K562 (cell line): ENCODE measurements around the gene ARAP1. TPM values are rescaled to one million over a fixed set of nuclear protein-coding genes. Genes with fewer than 3 reads are reported as not detected.

Source experiments
- ATF1 ChIP-seq, 2 experiments: fragments of 450-650 bp in 1 of 2; IDR thresholded peaks; 2 replicates each; pipeline ENCODE4 v1.6.1; 2016; ENCODE audit warnings: missing compliant biosample characterization in 1 of 2, missing genetic modification characterization in 1 of 2
- CREB1 ChIP-seq, 2 experiments: sonication (generic) in 1 of 2; formaldehyde crosslinking in 1 of 2; IDR thresholded peaks; 2 replicates each; pipeline versions ENCODE4 v1.6.1 to v1.8.0; 2012 to 2022; ENCODE audit warnings: inconsistent platforms in 1 of 2, mild to moderate bottlenecking in 1 of 2, missing genetic modification reagents in 1 of 2, moderate library complexity in 1 of 2
- CSDE1 ChIP-seq, 2 experiments: fragments of 450-650 bp; IDR thresholded peaks; 2 replicates each; pipeline ENCODE4 v1.6.1; 2016; ENCODE audit warnings: mild to moderate bottlenecking in 1 of 2
- CXXC5 ChIP-seq: fragments of 250-450 bp; sonication (Bioruptor Pico); IDR thresholded peaks from 2 replicates; pipeline ENCODE4 v1.8.0; 2022; ENCODE audit warnings: inconsistent platforms, mild to moderate bottlenecking, moderate library complexity
- DPF2 ChIP-seq: fragments of 450-650 bp; IDR thresholded peaks from 2 replicates; pipeline ENCODE4 v1.6.1; 2016
- ELF4 ChIP-seq: fragments of 450-650 bp; formaldehyde crosslinking; IDR thresholded peaks from 2 replicates; pipeline ENCODE4 v1.4.0; 2022; ENCODE audit warnings: missing genetic modification characterization
- FOSL1 ChIP-seq: fragments of 200-800 bp; sonication (Bioruptor generic); conservative IDR thresholded peaks from 2 replicates; pipeline ENCODE4 v1.6.1; 2016; ENCODE audit warnings: missing genetic modification characterization, missing compliant biosample characterization
- HDAC1 ChIP-seq, 2 experiments: fragments of 450-650 bp; IDR thresholded peaks; 2 replicates each; pipeline ENCODE4 v1.6.1; 2016 to 2017; ENCODE audit warnings: inconsistent platforms in 1 of 2, mild to moderate bottlenecking in 1 of 2, moderate library complexity in 1 of 2
- L3MBTL2 ChIP-seq: fragments of 450-650 bp; IDR thresholded peaks from 2 replicates; pipeline ENCODE4 v1.6.1; 2016; ENCODE audit warnings: mild to moderate bottlenecking, moderate library complexity
- MAZ ChIP-seq, 2 experiments: fragments of 450-650 bp in 1 of 2; sonication (generic) in 1 of 2; formaldehyde crosslinking; IDR thresholded peaks in 1 of 2; conservative IDR thresholded peaks in 1 of 2; 2 replicates each; pipeline versions ENCODE4 v1.4.0 to v1.5.0; 2020; ENCODE audit warnings: mild to moderate bottlenecking in 1 of 2, missing genetic modification reagents in 1 of 2
- MIER1 ChIP-seq: fragments of 450-650 bp; IDR thresholded peaks from 2 replicates; pipeline ENCODE4 v1.6.1; 2016; ENCODE audit warnings: antibody characterized with exemption, mild to moderate bottlenecking, low read depth
- NBN ChIP-seq: fragments of 450-650 bp; IDR thresholded peaks from 2 replicates; pipeline ENCODE4 v1.6.1; 2016; ENCODE audit warnings: low read depth, mild to moderate bottlenecking
- PCBP1 ChIP-seq: fragments of 200-400 bp; formaldehyde crosslinking; IDR thresholded peaks from 2 replicates; pipeline ENCODE4 v1.6.1; 2018; ENCODE audit warnings: mild to moderate bottlenecking, low read depth, low read length; ENCODE audit not compliant: poor library complexity, severe bottlenecking
- SETDB1 ChIP-seq: IDR thresholded peaks from one replicate; pipeline ENCODE4 v1.6.1; 2012; ENCODE audit warnings: low read length, control low read depth, inconsistent platforms
- SMAD3 ChIP-seq: fragments of 450-650 bp; formaldehyde crosslinking; conservative IDR thresholded peaks from 2 replicates; pipeline ENCODE4 v1.4.0; 2020; ENCODE audit warnings: mild to moderate bottlenecking
- SRF ChIP-seq, 2 experiments: fragments of 250-450, 450-650 bp in 1 of 2; sonication (Bioruptor Pico) in 1 of 2; sonication (generic) in 1 of 2; formaldehyde crosslinking; IDR thresholded peaks; 2 replicates each; pipeline versions ENCODE4 v1.5.0 to v1.5.1; 2020 to 2022; ENCODE audit warnings: mild to moderate bottlenecking in 1 of 2, missing genetic modification reagents in 1 of 2
- TAL1 ChIP-seq: fragments of 450-650 bp; IDR thresholded peaks from 2 replicates; pipeline ENCODE4 v1.6.1; 2016; ENCODE audit warnings: mild to moderate bottlenecking
- TOE1 ChIP-seq, 2 experiments: fragments of 450-650 bp in 1 of 2; sonication (generic) in 1 of 2; formaldehyde crosslinking in 1 of 2; IDR thresholded peaks; 2 replicates each; pipeline versions ENCODE4 v1.7.1 to v1.8.0; 2016 to 2022; ENCODE audit warnings: borderline replicate concordance in 2 of 2, mild to moderate bottlenecking in 2 of 2, antibody characterized with exemption in 1 of 2, inconsistent platforms in 1 of 2, low read depth in 1 of 2, missing genetic modification reagents in 1 of 2, moderate library complexity in 1 of 2
- ZNF354B ChIP-seq: fragments of 250-450 bp; sonication (Bioruptor Pico); IDR thresholded peaks from 2 replicates; pipeline ENCODE4 v1.4.0; 2020
- ZNF778 ChIP-seq: fragments of 450-650 bp; formaldehyde crosslinking; IDR thresholded peaks from 2 replicates; pipeline ENCODE4 v1.4.0; 2020; ENCODE audit warnings: mild to moderate bottlenecking, moderate library complexity
- polyA plus RNA-seq, 8 experiments: library from polyadenylated mRNA; depleted of rRNA in 4 of 8; stranded (reverse) in 5 of 8; unstranded in 3 of 8; fragments of >200 nt; fragmentation: Nextera tagmentation in 2 of 8; fragmentation: Illumina TruSeq in 1 of 8; extraction: Ambion mirVana in 2 of 8; extraction: Trizol in 1 of 8; gene quantifications; 2 replicates each; pipeline versions ENCODE4 v1.2.1 to v1.2.3, GENCODE V29; 2011 to 2014; ENCODE audit warnings: inconsistent platforms in 1 of 8, missing spikeins in 1 of 8
- total RNA-seq, 7 experiments: library from RNA; depleted of rRNA in 6 of 7; stranded (reverse); fragments of >200 nt in 6 of 7; fragmentation: Illumina TruSeq in 2 of 7; extraction: Trizol in 2 of 7; gene quantifications; 2 replicates each; pipeline versions ENCODE4 v1.2.1 to v1.2.3, GENCODE V29; 2011 to 2021; ENCODE audit warnings: low replicate concordance in 1 of 7
- TF ChIP-seq, protein P1 (sequence below), 2 experiments: fragments of 200-800 bp in 1 of 2; sonication (Bioruptor generic) in 1 of 2; sonication (generic) in 1 of 2; formaldehyde crosslinking in 1 of 2; IDR thresholded peaks in 1 of 2; conservative IDR thresholded peaks in 1 of 2; 2 replicates each; pipeline versions ENCODE4 v1.5.0 to v1.6.1; 2016 to 2020; ENCODE audit warnings: missing compliant biosample characterization in 1 of 2, missing genetic modification characterization in 1 of 2, missing genetic modification reagents in 1 of 2
- TF ChIP-seq, protein P2 (sequence below): sonication (generic); formaldehyde crosslinking; IDR thresholded peaks from 2 replicates; pipeline ENCODE4 v1.8.0; 2022; ENCODE audit warnings: mild to moderate bottlenecking, missing genetic modification reagents

ARAP1 gene
- total and polyA plus RNA-seq, 9 of the 15 experiments (the other 6 are each of a cell fraction or from before 2014, with no cell fraction given) = 0.23 to 67.0 (median 24.6) TPM

DNA sequence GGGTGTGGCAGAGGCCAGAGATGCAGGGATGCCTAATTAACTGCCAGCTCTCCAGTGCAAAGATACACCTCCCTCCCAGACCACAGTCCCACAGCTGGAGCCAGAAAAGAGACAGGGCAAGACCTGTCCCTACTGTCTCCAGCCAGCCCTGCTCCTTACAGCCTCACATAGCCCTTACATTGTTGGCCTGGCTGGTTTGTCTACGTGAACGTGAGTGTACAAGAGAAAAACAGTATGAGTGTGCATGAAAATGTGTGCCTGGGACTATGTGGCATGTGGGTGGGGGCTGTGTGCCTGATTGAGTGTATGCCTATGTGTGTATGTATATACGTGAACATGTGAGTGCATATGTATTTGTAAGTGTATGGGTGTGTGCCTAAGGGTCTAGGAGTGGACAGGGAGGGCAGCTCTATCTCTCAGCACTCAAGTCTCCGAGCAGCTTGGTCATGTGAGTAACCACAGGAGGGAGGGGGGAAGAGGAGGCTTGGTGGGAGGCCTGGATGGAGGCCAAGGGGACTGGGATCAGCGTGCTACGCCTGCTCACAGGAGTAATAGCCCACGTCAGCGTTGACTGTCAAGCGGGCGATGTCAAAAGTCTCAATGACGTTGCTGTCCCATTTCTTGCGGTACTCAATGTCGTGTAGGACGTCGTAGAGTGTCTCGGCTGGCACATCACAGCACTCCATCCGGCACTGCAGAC is 6.6 kb upstream of the ARAP1 start (continued):
- TF ChIP-seq, protein P1, sequence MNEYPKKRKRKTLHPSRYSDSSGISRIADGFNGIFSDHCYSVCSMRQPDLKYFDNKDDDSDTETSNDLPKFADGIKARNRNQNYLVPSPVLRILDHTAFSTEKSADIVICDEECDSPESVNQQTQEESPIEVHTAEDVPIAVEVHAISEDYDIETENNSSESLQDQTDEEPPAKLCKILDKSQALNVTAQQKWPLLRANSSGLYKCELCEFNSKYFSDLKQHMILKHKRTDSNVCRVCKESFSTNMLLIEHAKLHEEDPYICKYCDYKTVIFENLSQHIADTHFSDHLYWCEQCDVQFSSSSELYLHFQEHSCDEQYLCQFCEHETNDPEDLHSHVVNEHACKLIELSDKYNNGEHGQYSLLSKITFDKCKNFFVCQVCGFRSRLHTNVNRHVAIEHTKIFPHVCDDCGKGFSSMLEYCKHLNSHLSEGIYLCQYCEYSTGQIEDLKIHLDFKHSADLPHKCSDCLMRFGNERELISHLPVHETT (CRISPR knock-in tag; conservative IDR thresholded peaks at IDR 0.05 in 1 of 2, IDR thresholded peaks at IDR 0.05 in 1 of 2) = peak in 1 of 2 experiments; percentile 28; a peak in 1 of 4 replicates
- TF ChIP-seq CSDE1 (IDR thresholded peaks at IDR 0.05) (no peak), SETDB1 (no peak), CXXC5 (CRISPR knock-in tag) (peak; percentile 84), ZNF778 (CRISPR knock-in tag) (no peak), CREB1 (IDR thresholded peaks at IDR 0.05) (peak; percentile 97), CREB1 (CRISPR knock-in tag; IDR thresholded peaks at IDR 0.05) (peak; percentile 94), PCBP1 (no peak), ELF4 (CRISPR knock-in tag) (peak; percentile 19; the same call in 1 of the 2 replicates), SRF (CRISPR knock-in tag; IDR thresholded peaks at IDR 0.05) (peak in 1 of 2 experiments; percentile 38; a peak in 1 of 4 replicates), NBN (no peak), MAZ (CRISPR knock-in tag; conservative IDR thresholded peaks at IDR 0.05 in 1 of 2, IDR thresholded peaks at IDR 0.05 in 1 of 2) (peak; percentile 86 to 97), ZNF354B (CRISPR knock-in tag) (no peak), FOSL1 (tag) (peak; percentile 62), TAL1 (no peak), DPF2 (peak; percentile 58), TOE1 (IDR thresholded peaks at IDR 0.05; ENCODE audit: borderline replicate concordance) (peak; percentile 83), TOE1 (CRISPR knock-in tag; IDR thresholded peaks at IDR 0.05; ENCODE audit: borderline replicate concordance, low read depth) (no peak), SMAD3 (CRISPR knock-in tag) (no peak), ATF1 (CRISPR knock-in tag; IDR thresholded peaks at IDR 0.05) (peak; percentile 44; the same call in 1 of the 2 replicates), ATF1 (tag; IDR thresholded peaks at IDR 0.05) (peak; percentile 94), HDAC1 (IDR thresholded peaks at IDR 0.05) (peak in 1 of 2 experiments; percentile 45; a peak in 1 of 4 replicates), MIER1 (no peak), L3MBTL2 (peak; percentile 87)
- TF ChIP-seq, protein P2, sequence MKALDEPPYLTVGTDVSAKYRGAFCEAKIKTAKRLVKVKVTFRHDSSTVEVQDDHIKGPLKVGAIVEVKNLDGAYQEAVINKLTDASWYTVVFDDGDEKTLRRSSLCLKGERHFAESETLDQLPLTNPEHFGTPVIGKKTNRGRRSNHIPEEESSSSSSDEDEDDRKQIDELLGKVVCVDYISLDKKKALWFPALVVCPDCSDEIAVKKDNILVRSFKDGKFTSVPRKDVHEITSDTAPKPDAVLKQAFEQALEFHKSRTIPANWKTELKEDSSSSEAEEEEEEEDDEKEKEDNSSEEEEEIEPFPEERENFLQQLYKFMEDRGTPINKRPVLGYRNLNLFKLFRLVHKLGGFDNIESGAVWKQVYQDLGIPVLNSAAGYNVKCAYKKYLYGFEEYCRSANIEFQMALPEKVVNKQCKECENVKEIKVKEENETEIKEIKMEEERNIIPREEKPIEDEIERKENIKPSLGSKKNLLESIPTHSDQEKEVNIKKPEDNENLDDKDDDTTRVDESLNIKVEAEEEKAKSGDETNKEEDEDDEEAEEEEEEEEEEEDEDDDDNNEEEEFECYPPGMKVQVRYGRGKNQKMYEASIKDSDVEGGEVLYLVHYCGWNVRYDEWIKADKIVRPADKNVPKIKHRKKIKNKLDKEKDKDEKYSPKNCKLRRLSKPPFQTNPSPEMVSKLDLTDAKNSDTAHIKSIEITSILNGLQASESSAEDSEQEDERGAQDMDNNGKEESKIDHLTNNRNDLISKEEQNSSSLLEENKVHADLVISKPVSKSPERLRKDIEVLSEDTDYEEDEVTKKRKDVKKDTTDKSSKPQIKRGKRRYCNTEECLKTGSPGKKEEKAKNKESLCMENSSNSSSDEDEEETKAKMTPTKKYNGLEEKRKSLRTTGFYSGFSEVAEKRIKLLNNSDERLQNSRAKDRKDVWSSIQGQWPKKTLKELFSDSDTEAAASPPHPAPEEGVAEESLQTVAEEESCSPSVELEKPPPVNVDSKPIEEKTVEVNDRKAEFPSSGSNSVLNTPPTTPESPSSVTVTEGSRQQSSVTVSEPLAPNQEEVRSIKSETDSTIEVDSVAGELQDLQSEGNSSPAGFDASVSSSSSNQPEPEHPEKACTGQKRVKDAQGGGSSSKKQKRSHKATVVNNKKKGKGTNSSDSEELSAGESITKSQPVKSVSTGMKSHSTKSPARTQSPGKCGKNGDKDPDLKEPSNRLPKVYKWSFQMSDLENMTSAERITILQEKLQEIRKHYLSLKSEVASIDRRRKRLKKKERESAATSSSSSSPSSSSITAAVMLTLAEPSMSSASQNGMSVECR (CRISPR knock-in tag) = peak; percentile 51
